AG04449 (cell line): Measurements from ENCODE around the gene PAIP1.
"Not testable (repeated sequence)": the region's sequence is repeated elsewhere in the genome, so short reads cannot be mapped to it uniquely, and the experiment has no call there.

Experiments
- CTCF ChIA-PET: fragments of 350-600 bp; formaldehyde crosslinking; extraction: SDS; loops from one replicate; lab custom pipeline; 2021; ENCODE audit warnings: antibody characterized with exemption; lab: Yijun Ruan, JAX
- POLR2A ChIA-PET: fragments of 400-600, 350-600 bp; formaldehyde crosslinking; extraction: SDS; loops from one replicate; lab custom pipeline; 2020; ENCODE audit warnings: antibody characterized with exemption, inconsistent platforms; lab: Yijun Ruan, JAX
- DNase-seq: peaks from one replicate; pipeline ENCODE4 v3.0.0-alpha.2; 2010; ENCODE audit warnings: low read depth, low spot score
- H3K4me3 ChIP-seq: 2 replicates; pipeline ENCODE4 v1.5.1; 2011; ENCODE audit warnings: low read depth, mild to moderate bottlenecking, control low read depth, low read length
- CTCF ChIP-seq: IDR thresholded peaks from one replicate; pipeline ENCODE4 v1.5.1; 2011; ENCODE audit warnings: mild to moderate bottlenecking, moderate library complexity, low read length, control low read depth, inconsistent platforms; ENCODE audit not compliant: insufficient read depth; ENCODE audit errors: missing control alignments

PAIP1 gene

GRCh38 chr5:43584166-43584699, 27.4 kb upstream of the PAIP1 start:
- ChIA-PET POLR2A (no interaction called here), CTCF (no interaction called here)
- DNase-seq = no peak
- H3K4me3 ChIP-seq = no peak overlapping the region
- TF ChIP-seq CTCF = no peak

GRCh38 chr5:43583724-43584123, 26.8 kb upstream of the PAIP1 start:
- no peak for TF ChIP-seq CTCF
- POLR2A ChIA-PET = no interaction called here
- no peak overlapping the region for H3K4me3 ChIP-seq
- no peak for DNase-seq
- CTCF ChIA-PET = no interaction called here

GRCh38 chr5:43582082-43583005, 25.5 kb upstream of the PAIP1 start:
- no peak overlapping the region for H3K4me3 ChIP-seq
- POLR2A ChIA-PET = no interaction called here
- CTCF ChIA-PET = no interaction called here
- no peak for TF ChIP-seq CTCF
- no peak for DNase-seq

- TF ChIP-seq CTCF = no peak
- ChIA-PET CTCF (no interaction called here), POLR2A (no interaction called here)
- no peak for DNase-seq
- no peak overlapping the region for H3K4me3 ChIP-seq
These were observed 24.5 kb upstream of the PAIP1 start for GRCh38 chr5:43581398-43581797.

GRCh38 chr5:43580402-43581210, 23.7 kb upstream of the PAIP1 start:
- DNase-seq, H3K4me3 ChIP-seq, POLR2A ChIA-PET, CTCF ChIA-PET: not testable (repeated sequence)

GRCh38 chr5:43573058-43573457, 16.2 kb upstream of the PAIP1 start:
- CTCF ChIA-PET = no interaction called here
- TF ChIP-seq CTCF = no peak
- POLR2A ChIA-PET = no interaction called here
- DNase-seq = no peak
- no peak overlapping the region for H3K4me3 ChIP-seq
